Hepatocyte (in vitro differentiated cells): Measurements from ENCODE around the gene XRRA1. TPM values are rescaled to one million over a fixed set of nuclear protein-coding genes. Genes with fewer than 3 reads are reported as not detected.

ENCODE experiments used
- DNase-seq: peaks from one replicate; pipeline ENCODE4 v3.0.0-alpha.2; 2016; ENCODE audit warnings: low spot score
- H2AFZ ChIP-seq: fragments of 200-600 bp; sonication (generic); 2 replicates; pipeline ENCODE4 v1.6.0; 2016; ENCODE audit warnings: antibody characterized with exemption, mild to moderate bottlenecking
- H3K27ac ChIP-seq: fragments of 200-600 bp; sonication (generic); 2 replicates; pipeline ENCODE4 v1.5.1; 2016; ENCODE audit warnings: mild to moderate bottlenecking
- H3K27me3 ChIP-seq: fragments of 200-600 bp; sonication (generic); 2 replicates; pipeline ENCODE4 v1.6.1; 2016
- H3K36me3 ChIP-seq: fragments of 200-600 bp; sonication (generic); replicated peaks from 2 replicates; pipeline ENCODE4 v1.5.1; 2016; ENCODE audit warnings: low read depth; ENCODE audit not compliant: insufficient read depth
- H3K4me1 ChIP-seq: fragments of 200-600 bp; sonication (generic); 2 replicates; pipeline ENCODE4 v1.5.1; 2016; ENCODE audit warnings: mild to moderate bottlenecking, moderate library complexity; ENCODE audit not compliant: insufficient read depth
- H3K4me2 ChIP-seq: fragments of 200-600 bp; sonication (generic); 2 replicates; pipeline ENCODE4 v1.6.0; 2016
- H3K4me3 ChIP-seq: fragments of 200-600 bp; sonication (generic); 2 replicates; pipeline ENCODE4 v1.5.1; 2016; ENCODE audit warnings: mild to moderate bottlenecking
- H3K79me2 ChIP-seq: fragments of 200-600 bp; sonication (generic); 2 replicates; pipeline ENCODE4 v1.6.0; 2017; ENCODE audit warnings: mild to moderate bottlenecking
- H3K9me2 ChIP-seq: fragments of 200-600 bp; sonication (generic); replicated peaks from 2 replicates; pipeline ENCODE4 v1.6.0; 2017; ENCODE audit warnings: mild to moderate bottlenecking; ENCODE audit not compliant: insufficient read depth
- H3K9me3 ChIP-seq: fragments of 200-600 bp; sonication (generic); 2 replicates; pipeline ENCODE4 v1.5.1; 2016; ENCODE audit warnings: low read depth, mild to moderate bottlenecking
- H4K20me1 ChIP-seq: fragments of 200-600 bp; sonication (generic); 2 replicates; pipeline ENCODE4 v1.6.0; 2016; ENCODE audit warnings: mild to moderate bottlenecking; ENCODE audit not compliant: insufficient read depth, poor library complexity, severe bottlenecking
- CTCF ChIP-seq: fragments of 200-600 bp; sonication (generic); IDR thresholded peaks from 2 replicates; pipeline ENCODE4 v1.5.1; 2016; ENCODE audit warnings: antibody characterized with exemption, mild to moderate bottlenecking; ENCODE audit not compliant: poor library complexity
- EZH2 ChIP-seq: fragments of 200-600 bp; sonication (generic); IDR thresholded peaks from 2 replicates; pipeline ENCODE4 v1.6.1; 2016; ENCODE audit warnings: antibody characterized with exemption, mild to moderate bottlenecking, borderline replicate concordance
- EZH2phosphoT487 ChIP-seq: fragments of 200-600 bp; sonication (generic); IDR thresholded peaks from one replicate; pipeline ENCODE4 v1.6.1; 2018; ENCODE audit warnings: antibody characterized with exemption, mild to moderate bottlenecking, low read depth, moderate library complexity; ENCODE audit not compliant: unreplicated experiment, severe bottlenecking
- WGBS: methylation state at CpG from one replicate; pipeline ENCODE4 v1.1.6; 2016; ENCODE audit warnings: low lambda C conversion rate; ENCODE audit errors: missing lambda C conversion rate; 5-methylcytosine and 5-hydroxymethylcytosine counted together
- polyA plus RNA-seq: library from polyadenylated mRNA; unstranded; fragments of >200 nt; fragmentation: Nextera tagmentation; extraction: Ambion mirVana; gene quantifications from 2 replicates; pipeline ENCODE4 v1.2.1, GENCODE V29; 2016
- total RNA-seq: library from RNA; depleted of rRNA; stranded (reverse); fragments of >200 nt; gene quantifications from 2 replicates; pipeline ENCODE4 v1.2.3, GENCODE V29; 2014

XRRA1 gene
- total and polyA plus RNA-seq, 2 experiments from 2014 or later, result 4.9 to 7.3 TPM

- 98% methylated on average over 5 of the region's 5 CpGs for WGBS
- H4K20me1 ChIP-seq, result no peaks in the 10 kb centered on the region
- no peak for TF ChIP-seq CTCF
- no peak for TF ChIP-seq EZH2
- TF ChIP-seq EZH2phosphoT487, result no peak
Measured at GRCh38 chr11:74845978-74846517, 102.8 kb downstream of the XRRA1 start.

GRCh38 chr11:74844865-74845264 is 104.0 kb downstream of the XRRA1 start:
- no peaks in the 10 kb centered on the region for H3K9me3 ChIP-seq
- no peaks in the 10 kb centered on the region for H3K9me2 ChIP-seq
- H3K4me3 ChIP-seq, result no peak overlapping the region
- H2AFZ ChIP-seq, result no peak overlapping the region
- no peaks in the 10 kb centered on the region for H3K79me2 ChIP-seq
- no peak overlapping the region for H3K27ac ChIP-seq
- DNase-seq, result no peak
- WGBS, result 96% methylated on average over 4 of the region's 4 CpGs
- H3K36me3 ChIP-seq, result no peaks in the 10 kb centered on the region
- H4K20me1 ChIP-seq, result no peaks in the 10 kb centered on the region
- no peak overlapping the region for H3K4me2 ChIP-seq
- no peaks in the 10 kb centered on the region for H3K27me3 ChIP-seq
- no peaks in the 10 kb centered on the region for H3K4me1 ChIP-seq
- TF ChIP-seq CTCF, result no peak
- TF ChIP-seq EZH2phosphoT487, result no peak
- no peak for TF ChIP-seq EZH2

More at GRCh38 chr11:74845978-74846517, 102.8 kb downstream of the XRRA1 start:
- no peak overlapping the region for H3K4me3 ChIP-seq
- no peak overlapping the region for H2AFZ ChIP-seq
- no peak for DNase-seq
- no peaks in the 10 kb centered on the region for H3K27me3 ChIP-seq
- H3K9me2 ChIP-seq, result no peaks in the 10 kb centered on the region
- no peak overlapping the region for H3K27ac ChIP-seq
- H3K4me2 ChIP-seq, result no peak overlapping the region
- no peaks in the 10 kb centered on the region for H3K36me3 ChIP-seq
- no peaks in the 10 kb centered on the region for H3K9me3 ChIP-seq
- H3K79me2 ChIP-seq, result no peaks in the 10 kb centered on the region
- no peaks in the 10 kb centered on the region for H3K4me1 ChIP-seq

- no peaks in the 10 kb centered on the region for H3K36me3 ChIP-seq
- 89% methylated on average over 3 of the region's 3 CpGs for WGBS
- H3K4me1 ChIP-seq, result no peaks in the 10 kb centered on the region
- no peaks in the 10 kb centered on the region for H3K9me3 ChIP-seq
- TF ChIP-seq EZH2 (no peak), CTCF (no peak), EZH2phosphoT487 (no peak)
- no peak overlapping the region for H3K27ac ChIP-seq
- H3K4me2 ChIP-seq, result no peak overlapping the region
- no peak overlapping the region for H2AFZ ChIP-seq
- H4K20me1 ChIP-seq, result no peaks in the 10 kb centered on the region
- no peak for DNase-seq
- H3K9me2 ChIP-seq, result no peaks in the 10 kb centered on the region
- no peaks in the 10 kb centered on the region for H3K27me3 ChIP-seq
- no peaks in the 10 kb centered on the region for H3K79me2 ChIP-seq
- no peak overlapping the region for H3K4me3 ChIP-seq
Measured at GRCh38 chr11:74844072-74844471, 104.8 kb downstream of the XRRA1 start.

- Histone ChIP-seq H3K9me2 (no peaks in the 10 kb centered on the region), H3K9me3 (no peaks in the 10 kb centered on the region), H3K27ac (no peak overlapping the region), H2AFZ (no peak overlapping the region), H3K36me3 (no peaks in the 10 kb centered on the region), H4K20me1 (no peaks in the 10 kb centered on the region), H3K79me2 (no peaks in the 10 kb centered on the region), H3K4me3 (no peak overlapping the region), H3K4me2 (no peak overlapping the region), H3K4me1 (no peaks in the 10 kb centered on the region), H3K27me3 (no peaks in the 10 kb centered on the region)
- WGBS, result 99% methylated on average over 13 of the region's 13 CpGs
- TF ChIP-seq EZH2phosphoT487 (no peak), CTCF (no peak), EZH2 (no peak)
- no peak for DNase-seq
Measured at GRCh38 chr11:74842967-74843366, 105.9 kb downstream of the XRRA1 start.
